Esophagus muscularis mucosa (tissue), 3 donors: ENCODE data around the gene SEC14L1.

Source experiments
- POLR2A ChIP-seq: fragments of 450-650 bp; IDR thresholded peaks from one replicate; pipeline ENCODE4 v1.6.1; 2017; ENCODE audit warnings: antibody characterized with exemption, moderate library complexity, mild to moderate bottlenecking, low read depth
- TF ChIP-seq, protein P1 (sequence below), 3 experiments: fragments of 200-600 bp in 2 of 3; fragments of 450-650 bp in 1 of 3; sonication (generic) in 2 of 3; IDR thresholded peaks; one replicate each; pipeline ENCODE4 v1.5.1; 2017 to 2019; ENCODE audit warnings: antibody characterized with exemption in 3 of 3, mild to moderate bottlenecking in 2 of 3, moderate library complexity in 1 of 3

GRCh38 chr17:77146882-77147281 lies 6.1 kb downstream of the SEC14L1 start:
- TF ChIP-seq, protein P1, sequence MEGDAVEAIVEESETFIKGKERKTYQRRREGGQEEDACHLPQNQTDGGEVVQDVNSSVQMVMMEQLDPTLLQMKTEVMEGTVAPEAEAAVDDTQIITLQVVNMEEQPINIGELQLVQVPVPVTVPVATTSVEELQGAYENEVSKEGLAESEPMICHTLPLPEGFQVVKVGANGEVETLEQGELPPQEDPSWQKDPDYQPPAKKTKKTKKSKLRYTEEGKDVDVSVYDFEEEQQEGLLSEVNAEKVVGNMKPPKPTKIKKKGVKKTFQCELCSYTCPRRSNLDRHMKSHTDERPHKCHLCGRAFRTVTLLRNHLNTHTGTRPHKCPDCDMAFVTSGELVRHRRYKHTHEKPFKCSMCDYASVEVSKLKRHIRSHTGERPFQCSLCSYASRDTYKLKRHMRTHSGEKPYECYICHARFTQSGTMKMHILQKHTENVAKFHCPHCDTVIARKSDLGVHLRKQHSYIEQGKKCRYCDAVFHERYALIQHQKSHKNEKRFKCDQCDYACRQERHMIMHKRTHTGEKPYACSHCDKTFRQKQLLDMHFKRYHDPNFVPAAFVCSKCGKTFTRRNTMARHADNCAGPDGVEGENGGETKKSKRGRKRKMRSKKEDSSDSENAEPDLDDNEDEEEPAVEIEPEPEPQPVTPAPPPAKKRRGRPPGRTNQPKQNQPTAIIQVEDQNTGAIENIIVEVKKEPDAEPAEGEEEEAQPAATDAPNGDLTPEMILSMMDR (IDR thresholded peaks at IDR 0.05), result no peak
- TF ChIP-seq POLR2A, result no peak
